ENCODE data around the gene CREB5.

CREB5 gene

DNA sequence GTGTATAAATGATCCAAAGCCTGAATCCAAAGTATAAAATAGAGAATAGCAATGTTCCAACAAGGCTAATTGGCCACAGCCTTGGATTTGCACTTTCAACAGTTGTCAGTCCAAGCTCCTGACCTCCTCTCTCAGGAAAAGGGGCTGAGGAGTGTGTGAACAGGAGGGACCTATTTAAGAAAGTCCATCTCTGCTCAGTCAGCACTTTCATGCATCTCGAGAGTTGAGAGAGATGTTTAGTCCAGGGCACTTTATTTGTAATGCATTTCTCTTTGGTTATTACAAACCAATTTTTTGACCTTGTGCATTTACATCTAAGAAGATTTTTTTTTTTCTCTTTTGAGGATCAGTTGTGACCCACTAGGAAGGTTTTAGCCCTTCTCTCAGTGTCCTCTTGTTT is 244.2 kb downstream of the CREB5 start:
- DNase-seq, result no peak

DNA sequence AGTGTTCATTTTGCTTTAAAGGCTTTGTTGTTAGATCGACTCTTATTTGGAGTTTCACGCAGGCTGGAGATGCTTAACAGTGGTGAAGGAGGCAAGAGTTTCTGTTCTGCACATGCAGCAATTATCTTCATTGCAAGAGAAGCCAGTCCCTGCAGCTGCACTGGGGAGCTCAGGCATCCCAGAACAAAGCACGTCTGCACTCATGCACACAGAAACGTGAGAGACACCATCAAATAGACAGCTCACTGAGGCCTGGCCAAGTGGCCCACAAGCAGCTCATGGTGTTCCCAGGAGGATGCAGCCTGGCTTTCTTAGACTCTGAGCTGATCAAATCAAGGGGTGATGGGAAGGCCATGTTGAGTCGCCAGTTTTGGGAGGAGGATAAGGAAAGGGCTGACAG is 246.1 kb downstream of the CREB5 start:
- DNase-seq, result no peak

DNA sequence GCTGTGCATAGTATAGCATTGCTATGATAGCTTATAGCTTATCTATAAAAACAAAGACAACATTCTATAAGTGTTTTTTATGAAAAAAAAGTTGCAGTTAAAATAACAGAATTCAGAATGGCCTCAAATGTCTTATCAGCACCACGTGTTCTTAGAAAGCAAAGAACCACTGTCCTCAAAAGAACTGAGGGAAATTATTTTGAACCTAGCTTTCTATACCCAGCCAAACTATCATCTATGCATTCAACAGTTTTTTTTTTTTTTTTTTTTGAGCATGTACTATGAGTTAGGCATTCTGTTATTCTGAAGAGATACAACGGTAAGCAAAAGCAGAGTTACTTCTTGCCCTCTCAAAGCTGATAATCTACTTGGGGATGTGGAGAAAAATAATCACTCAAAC is 247.8 kb downstream of the CREB5 start:
- no peak for DNase-seq

DNA sequence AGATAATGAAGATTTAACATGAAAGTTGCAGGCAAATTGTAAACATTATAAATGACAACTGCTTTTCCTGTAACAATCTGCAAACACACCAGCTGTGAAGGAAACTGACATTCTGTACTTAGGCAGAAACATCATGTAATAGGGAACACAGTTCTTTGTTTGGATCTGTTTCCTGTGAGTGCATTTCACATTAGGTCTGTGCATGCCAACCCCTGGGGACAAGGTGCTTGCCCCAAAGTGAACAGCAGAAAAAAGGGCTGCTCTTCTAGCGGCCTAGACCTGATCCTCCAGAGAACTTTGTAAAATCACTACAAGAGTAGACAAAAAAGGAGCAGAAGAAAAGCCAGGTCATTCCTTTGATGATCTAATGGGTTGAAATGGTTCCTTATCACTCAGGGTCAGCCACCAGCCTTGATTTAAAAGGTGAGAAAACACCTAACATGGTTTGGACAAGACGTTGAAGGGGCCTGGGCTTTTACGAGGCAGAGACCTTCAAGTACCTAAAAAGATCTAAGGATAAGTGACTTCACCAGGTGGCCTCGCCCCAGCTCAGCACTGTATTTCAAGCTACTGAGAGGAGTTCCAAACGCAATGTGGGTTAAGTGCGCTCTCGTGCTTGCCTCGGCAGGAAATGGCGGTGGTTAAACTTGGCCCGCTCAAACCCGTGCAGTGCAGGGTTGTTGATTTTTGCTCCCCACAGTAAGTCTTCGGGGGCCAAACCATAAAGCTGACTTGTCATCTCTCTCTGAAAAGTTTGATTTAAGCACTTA is 249.7 kb downstream of the CREB5 start:
- DNase-seq, result no peak

DNA sequence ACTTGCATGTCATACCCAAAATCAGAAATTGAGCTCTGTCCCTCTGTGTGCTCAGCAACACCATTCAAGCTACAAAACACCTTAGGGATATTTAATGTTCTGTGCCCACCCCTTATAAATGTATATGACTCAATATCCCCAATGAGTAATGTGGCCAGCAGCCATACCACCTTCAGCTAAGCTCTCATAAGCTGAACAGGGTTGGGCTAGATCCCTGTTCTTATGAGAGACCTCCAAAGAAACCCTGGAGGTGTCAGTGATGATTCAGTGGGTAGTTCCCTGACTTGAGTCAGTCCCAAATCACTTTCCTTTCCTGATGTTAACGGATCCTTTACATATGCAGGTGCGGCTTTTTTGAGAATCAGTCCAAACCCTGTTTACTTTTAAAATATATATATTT is 253.8 kb downstream of the CREB5 start:
- no peak for DNase-seq

DNA sequence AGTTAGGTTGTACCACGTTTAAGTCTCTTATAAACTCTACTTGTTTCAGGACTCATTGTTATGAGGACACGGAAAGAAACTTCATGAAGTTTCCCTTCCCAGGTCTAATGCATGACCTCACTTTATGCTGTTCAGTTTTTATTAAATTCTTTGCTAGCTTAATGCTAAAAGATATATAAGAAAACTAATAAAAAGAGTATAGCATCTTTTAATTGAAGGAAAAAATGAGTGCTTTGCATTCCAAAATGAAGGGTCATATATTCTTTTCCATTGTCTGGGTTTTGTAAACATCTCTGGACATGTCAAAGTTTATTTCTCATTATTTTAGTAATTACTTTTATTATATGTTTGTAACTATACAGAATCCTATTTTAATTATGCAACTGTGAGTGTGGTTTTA is 255.8 kb downstream of the CREB5 start:
- DNase-seq, result no peak

DNA sequence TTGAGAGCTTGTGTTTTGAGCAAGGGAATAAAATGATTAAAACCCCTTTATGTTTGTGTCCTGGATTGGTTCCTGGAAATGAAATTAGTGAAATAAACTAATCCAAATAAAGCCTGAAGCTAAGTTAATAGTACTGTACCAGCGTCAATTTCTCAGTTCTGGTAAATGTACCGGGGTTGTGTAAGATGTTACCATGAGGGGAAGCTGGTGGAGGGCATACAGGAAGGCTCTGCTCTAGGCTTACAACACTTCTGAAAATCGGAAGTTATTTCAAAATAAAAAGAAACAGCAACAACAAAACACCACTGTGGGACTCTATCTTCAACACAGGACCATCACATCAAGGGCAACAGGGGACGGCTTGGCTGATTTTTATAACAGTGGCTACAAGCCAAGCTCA is 257.0 kb downstream of the CREB5 start:
- DNase-seq, result no peak

DNA sequence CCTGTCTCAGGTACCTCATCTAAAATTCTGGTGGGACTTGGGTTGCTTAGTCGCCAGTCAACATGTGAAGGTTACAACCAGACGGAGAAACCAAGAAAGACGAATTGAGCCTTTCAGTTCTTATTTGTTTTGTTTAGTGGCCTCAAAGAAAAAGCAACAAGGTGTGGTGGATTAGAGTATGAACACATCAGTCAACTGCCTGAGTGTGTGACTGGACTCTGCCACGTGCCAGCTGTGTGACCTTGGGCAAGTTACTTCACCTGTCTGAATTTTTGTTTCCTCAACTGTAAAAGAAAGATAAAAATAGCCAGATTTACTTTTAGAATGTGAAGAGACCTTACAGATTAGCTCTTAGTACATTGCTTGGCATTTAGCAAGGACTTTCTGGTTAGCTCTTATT is 259.2 kb downstream of the CREB5 start:
- DNase-seq, result no peak

DNA sequence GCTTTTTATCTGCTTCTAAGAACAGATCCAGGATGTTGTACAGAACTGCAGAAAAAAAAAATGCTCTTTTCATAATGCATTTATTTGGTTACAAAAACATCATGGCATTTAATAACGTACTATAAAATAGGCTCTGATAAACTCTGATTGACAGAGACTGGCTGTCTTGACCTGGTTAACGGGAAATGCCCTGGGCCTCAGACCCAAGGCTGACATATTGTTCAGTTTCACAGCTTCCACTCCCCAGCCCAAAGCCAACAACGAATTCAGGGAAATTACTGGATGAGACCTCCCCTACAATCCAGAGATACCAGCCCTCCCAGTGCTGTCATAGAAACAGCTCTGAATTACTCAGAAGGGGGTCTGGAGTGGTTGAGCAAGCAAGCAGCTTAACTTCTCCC is 260.1 kb downstream of the CREB5 start:
- no peak for DNase-seq

DNA sequence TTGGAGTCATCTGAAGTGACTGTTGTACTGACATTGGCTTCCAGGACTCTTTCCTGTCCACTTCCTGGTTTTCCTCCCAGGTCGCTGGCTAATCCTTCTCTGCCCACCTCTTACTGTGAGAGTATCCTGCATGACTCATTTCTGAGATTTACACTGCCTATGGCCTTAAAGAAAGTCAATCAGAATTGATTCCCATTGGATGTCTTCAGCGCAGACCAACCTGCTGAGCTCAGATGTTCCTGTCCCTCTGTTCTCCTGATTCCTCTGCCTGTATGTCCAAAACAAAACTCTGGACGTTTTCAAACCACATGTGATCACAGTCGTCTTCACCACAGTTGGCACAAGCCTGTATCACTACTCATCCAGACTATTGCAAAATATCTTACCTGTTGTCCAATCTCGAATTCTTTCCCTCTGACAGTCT is 262.1 kb downstream of the CREB5 start:
- DNase-seq, result no peak

DNA sequence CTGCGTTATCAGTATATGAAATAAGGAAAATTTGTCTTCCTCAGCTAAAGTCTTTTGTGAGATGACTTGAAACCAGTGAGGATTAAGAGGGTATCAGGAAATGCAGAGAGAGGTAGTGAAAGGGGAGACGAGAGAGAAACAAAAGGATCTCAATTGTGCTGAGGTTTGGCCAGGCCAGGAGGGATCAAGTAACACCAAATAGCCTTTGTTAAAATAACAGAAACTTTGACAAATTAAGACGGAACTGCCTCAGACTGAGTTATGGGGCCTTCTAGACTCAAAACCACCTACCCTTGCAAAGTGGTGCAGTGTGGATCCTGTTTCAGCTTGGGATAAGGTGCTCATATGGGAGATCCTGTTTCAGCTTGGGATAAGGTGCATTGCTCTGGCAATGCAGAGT is 263.1 kb downstream of the CREB5 start:
- no peak for DNase-seq

DNA sequence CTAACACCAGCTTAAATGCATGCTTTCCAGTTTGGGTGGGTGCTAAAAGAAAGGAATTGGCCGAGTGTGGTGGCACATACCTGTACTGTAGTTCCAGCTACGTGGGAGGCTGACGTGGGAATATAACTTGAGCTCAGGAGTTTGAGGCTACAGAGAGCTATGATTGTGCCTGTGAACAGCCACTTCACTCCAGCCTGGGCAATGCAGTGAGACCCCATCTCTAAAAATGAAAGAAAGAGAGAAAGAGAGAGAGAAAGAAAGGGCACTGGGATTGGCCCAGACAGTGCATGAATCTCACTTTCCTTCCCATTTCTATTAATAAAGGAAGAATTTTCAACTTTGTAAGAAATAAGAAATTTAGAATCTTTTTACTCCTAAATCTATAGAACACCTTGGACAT is 265.4 kb downstream of the CREB5 start:
- no peak for DNase-seq

DNA sequence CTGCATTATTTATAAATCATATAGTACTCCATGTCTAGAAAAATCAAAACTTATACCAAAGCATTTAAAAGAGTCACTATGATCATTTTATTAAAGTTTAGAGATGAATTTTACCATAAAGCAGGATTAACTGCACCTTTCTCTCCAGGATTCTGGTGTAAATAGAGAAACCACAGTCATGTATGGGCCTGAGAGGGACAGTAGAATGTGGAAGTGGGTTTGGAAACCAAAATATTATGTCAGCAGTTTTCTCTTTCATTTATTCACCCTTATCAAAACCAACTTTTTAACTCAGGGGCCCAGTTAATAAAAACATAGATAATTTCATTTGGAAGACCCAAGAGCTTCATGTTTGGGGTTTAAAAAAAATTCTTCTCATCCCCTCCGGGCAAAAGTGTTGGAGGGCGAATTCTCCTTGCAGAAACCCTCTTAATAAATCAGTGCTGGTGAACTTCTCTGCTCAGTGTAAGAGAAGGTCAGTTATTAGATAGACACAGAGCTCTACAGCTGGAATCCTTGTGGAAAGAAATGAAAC is 266.2 kb downstream of the CREB5 start:
- no peak for DNase-seq

DNA sequence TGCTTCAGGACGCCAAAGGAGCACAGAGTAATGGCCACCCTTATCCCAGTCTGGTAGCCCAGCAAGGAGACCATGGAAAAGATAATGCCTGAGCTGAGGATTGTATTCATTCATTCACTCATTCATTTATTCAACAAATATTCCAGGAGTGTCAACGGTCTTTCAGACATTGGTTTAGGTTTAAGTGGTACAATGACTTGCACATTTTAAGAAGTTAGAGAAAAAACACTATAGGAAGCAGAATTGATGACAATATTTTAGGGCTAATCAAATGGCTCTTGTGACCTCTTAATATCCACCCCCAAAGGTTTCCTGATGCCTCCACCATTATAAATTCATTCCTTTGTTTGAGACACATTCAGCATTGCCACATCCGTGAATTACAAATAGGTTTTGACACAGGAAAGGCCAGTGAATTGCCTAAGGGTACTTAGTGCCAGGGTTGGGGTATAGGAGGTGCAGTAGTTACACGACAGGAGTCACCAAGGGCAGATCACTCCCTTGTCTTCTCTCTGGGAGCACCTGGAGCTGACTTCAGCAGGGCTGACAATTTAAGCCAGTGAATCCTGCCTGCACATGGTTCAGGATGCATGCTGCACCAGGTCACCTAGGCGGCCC is 269.5 kb downstream of the CREB5 start:
- DNase-seq, result no peak

DNA sequence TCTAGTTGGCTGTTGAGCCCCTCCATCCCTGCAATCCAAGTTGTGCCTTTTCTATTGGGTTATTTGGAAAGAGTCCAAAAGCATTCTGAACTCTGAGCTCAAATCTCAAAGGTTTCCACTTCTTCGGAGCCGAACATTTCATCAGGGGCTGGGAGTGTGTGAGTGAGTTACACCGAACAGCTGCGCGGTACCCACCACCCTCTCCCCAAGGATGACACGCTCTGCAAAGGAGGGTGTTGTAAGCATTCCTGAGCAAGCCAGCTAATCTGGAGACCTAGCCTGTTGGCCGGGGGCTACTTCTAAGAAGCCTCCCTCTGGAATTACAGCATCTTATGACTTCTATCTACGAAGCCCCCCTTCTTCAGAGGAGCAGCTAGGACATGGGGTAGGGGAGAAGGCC is 270.5 kb downstream of the CREB5 start:
- DNase-seq, result no peak

DNA sequence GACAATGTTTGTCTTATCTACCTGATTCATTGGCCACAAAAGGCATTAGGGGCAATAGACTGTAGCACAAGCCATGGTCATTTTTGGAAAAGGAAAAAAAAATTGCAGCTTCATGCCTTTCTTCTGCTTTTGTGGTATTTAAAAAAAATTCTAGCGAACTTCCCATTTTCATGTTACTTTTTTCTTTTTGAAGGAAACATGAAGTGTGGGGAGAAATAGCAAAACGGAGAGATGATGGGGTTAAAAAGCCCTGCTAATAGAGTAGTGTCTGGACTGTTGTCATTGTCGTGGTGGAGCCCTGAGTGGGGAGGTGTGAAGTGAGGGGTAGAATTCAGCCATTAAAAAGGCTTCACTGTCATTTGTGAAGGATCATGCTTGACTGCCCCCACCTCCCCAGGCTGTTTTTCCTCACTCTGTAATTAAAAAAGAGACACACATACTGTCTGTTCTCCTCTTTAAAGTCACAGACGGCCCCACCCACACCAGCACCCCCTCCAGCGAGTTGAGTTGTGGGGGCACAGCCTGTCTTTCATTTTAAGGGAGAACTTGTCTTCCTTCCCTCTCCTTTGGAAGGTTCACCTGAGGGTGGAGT is 272.4 kb downstream of the CREB5 start:
- no peak for DNase-seq

DNA sequence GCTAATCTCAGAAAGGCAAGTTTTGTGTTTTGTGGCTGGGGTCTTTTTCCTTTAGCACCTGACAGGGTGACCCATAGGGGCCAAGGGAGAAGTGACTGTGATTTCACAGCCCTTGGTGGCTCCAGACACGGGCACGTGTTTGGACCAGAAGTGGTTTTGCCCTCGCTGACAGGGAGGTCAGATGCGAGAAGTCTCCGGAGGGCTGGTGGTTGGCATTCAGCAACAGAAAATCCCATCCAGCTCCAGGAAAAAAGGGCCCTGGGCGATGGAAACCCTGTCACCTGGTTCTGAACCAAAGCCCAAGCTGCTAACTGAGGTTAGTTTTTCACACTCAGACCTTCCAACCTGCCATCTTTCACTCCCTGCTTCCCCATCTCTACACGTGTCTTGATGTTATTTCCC is 272.9 kb downstream of the CREB5 start:
- DNase-seq, result no peak

DNA sequence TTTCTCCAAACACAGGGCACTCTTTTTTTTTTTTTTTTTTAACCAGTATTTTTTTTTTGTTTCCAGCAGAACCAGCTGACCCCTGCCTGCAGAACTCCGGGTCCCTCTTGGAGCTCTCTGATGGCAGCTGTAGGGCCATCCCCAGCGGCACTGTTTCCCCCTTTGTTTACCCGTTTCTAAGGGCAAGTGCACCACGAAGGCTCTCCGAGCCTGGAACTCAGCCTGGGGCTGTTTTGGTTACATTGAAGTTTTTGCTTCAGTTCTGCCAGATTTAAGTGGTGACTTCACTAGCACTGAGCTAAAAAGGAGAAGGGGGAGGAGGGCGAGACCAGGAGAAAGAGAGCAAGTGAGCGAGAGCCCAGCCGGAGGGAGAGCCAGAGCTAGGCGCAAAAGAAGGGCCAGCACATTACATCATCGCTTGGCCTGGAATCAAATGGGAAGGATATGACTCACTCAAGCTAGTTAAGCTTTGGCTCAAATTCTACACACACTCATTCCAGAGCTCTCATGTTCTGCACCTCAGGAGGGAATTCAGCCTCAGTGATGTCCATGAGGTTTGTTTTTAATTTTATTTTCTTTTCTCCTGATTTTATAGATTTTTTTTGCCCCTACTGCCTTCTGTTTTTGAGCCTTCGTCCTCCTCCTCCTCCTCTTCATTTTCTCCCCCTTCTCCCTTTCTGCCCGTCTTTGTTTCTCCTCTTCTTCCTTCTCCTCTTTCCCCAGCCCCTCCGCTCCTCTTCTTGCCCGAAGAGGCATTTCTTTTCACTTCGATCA is 273.5 kb downstream of the CREB5 start:
- peak; percentile 53 for DNase-seq

DNA sequence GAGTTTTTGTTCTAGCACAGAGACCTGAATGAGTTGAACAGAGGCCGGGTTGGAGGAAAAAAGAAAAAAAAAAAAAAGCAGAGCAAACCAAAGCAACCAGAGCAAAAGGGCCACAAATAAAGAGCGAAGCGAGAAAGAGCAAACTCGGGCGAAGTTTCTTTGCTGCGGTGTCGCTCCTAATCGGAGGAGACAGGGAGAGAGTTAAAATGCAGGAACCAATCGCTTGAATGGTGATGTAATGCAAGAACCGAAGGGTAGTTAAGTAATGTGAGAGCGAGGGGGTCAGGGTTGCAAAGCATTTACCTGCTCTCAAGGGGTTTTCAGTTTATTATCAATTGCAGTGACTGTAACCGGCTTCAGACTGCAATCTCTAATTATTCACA is 274.1 kb downstream of the CREB5 start:
- DNase-seq, result no peak

DNA sequence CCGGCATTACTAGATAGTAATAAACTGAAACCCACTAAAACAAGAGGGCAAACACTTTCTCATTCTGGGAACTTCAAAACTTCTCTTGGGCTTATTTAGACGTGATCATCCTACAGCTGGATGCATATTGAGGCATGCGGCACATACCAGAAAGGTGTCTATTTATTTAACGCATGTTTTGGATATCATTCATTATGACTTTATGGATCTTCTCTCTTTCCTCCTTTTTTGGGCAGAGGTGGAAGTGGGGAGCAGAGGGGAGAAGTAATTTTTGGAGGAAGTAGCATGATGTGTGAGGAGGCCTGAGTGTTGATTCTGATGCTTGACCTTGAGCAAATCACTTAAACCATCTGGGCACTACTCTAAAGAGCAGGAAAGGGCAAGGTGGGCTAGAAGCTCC is 275.2 kb downstream of the CREB5 start:
- DNase-seq, result no peak

DNA sequence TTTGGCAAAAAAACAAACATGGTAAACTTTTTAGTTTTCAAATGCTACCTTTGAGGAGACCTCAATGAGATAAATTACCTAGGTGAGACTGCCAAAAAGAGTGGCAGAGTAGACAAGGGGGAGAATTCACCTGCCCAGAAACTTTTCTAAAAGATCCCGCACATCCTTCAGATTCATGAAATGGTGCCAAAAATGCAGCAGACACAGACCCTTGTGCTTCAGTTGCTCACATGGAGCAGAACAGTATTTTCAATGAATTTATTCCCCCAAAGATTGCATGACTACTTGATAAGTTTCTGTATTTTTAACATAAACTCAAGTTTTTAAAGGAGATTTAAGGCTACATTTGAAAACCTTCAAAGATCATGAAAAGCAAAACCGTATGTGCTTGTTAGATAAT is 275.9 kb downstream of the CREB5 start:
- DNase-seq, result no peak

DNA sequence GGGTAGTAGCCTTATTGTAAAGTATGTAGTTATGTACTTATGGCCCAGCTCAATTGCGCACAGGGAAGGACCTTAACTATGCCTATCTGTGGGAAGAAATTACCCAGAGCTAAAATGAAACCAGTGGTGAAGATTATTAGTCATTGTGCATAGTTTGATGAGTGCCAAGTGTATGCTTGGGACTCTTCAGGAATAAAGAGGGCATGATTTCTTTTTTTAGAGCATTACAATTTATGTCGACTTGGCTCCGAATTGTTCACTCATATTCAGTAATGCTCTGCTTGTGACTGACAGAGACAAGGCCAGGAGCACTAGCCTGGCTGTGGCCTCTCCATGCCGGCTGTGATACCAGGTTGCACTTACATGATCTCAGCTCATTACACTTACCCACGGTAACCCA is 276.3 kb downstream of the CREB5 start:
- DNase-seq, result no peak

All from NCI-H1105 treated with DMSO at 0.1 percent for 48 hours (cell line).